GM21528 (cell line): ENCODE data around the gene SMC1B.
A peak's percentile ranks its signal among the peaks of the same experiment; 100 is the strongest.
"Not testable (repeated sequence)": the region's sequence is repeated elsewhere in the genome, so short reads cannot be mapped to it uniquely, and the experiment has no call there.

Experiments used
- ATAC-seq: cut with Tn5 transposase; IDR thresholded peaks from one replicate; pipeline ENCODE4 v1.9.1; 2021; ENCODE audit warnings: mild to moderate bottlenecking, moderate library complexity; ENCODE audit not compliant: unreplicated experiment, low FRiP score

The SMC1B gene

DNA sequence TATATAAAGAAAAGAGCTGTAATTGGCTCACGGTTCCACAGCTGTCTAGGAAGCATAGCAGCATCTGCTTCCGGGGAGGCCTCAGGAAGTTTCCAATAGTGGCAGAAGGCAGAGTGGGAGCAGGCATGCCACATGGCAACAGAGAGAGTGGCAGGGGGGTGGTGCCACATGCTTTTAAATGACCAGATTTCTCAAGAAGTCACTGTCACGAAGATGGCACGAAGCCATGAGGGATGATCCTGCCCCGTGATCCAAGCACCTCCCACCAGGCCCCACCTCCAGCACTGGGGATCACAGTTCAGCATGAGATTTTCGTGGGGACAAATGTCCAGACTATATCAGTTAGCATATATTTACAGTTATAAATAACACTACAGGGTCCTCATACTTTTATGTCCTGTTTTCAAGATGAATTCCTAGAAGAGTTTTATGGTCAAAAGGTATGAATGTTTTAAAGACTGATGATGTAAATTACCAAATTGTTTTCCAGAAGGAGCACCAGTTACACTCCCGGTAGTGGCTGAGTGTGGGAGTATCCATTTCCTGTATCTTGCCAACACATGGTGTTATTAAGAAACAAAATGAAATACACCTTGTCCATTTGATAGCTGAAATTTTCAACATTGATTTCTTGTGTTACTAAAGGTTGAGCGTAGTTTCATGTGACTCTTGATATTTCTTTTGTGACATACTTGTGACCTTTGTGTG, 84.4 kb downstream of the SMC1B start:
- ATAC-seq, result no peak

DNA sequence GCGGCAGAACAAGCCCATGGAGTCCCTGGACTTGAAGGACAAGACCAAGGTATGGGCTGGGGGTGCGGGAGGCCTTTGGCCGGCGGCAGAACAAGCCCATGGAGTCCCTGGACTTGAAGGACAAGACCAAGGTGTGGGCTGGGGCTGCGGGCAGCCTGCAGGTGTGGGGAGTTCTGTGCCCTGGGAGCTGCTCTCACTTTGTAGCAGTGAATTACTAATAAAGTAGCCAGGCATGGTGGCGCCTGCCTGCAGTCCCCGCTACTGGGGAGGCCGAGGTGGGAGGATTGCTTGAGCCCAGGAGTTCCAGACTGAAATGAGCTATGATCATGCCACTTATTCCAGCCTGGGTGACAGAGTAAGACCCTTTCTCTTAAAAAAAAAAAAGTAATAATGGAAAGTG, 85.1 kb downstream of the SMC1B start:
- ATAC-seq, result not testable (repeated sequence)

DNA sequence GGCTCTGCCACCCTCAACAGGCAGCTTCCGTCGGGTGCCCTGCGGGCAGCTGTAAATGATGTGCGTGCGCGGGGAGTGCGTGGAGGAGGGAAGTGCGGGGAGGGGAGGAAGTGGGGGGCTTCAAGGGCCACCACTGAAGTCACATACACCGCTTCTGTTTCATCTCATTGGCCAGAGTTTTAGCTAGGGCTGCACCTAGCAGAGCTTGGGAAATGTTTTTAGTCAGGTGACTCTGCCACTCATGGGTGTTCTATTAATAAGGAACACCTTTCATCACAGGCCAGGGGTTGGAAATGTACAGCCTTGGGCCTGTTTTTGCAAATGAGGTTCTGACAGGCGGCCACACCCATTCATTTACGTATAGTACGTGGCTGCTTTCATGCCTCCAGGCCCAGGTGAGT, 89.1 kb downstream of the SMC1B start:
- ATAC-seq, result no peak

DNA sequence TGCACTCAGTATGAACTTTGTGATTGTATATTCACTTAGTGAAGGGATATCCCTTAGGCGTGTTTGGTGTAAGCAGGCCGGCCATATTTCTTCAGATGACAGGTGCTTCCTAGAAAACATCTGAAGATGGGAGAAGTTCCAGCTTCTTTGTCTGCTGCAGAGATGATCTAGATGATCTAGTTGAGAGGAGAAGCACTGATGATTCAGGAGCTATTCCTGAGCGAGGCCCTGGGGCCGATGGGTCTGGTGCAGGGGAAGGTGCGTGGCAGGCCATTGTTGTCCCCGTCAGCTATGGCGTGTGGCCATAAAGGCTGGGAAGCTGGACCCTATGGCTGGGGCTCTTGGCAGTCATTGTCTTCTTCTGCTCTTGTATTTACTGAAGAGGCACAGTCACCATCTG, 89.7 kb downstream of the SMC1B start:
- ATAC-seq, result no peak

DNA sequence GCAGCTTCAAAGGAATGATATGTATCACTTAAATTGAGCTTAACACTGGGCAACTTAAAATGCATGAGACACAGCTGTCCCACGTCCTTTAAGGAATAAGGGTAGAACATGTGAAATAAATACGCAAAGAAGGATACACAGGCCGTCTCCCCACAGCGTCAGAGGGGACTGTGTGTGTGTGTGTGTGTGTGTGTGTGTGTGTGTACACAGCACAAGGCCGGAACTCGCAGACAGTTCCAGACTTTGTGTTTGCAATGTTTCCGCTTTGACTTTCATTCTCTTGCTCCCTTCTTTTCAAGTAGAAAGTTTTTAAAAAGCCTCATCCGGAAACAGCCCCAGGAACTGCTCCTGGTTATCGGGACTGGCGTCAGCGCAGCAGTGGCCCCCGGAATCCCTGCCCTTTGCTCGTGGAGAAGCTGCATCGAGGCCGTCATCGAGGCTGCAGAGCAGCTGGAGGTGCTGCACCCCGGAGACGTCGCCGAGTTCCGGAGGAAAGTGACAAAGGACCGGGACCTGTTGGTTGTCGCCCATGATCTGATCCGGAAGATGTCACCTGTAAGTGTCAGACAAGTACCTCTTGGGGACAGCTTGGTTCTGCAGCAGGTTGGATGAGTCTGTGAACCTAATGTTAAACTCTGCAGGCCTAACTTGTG, 90.4 kb downstream of the SMC1B start:
- ATAC-seq, result no peak

DNA sequence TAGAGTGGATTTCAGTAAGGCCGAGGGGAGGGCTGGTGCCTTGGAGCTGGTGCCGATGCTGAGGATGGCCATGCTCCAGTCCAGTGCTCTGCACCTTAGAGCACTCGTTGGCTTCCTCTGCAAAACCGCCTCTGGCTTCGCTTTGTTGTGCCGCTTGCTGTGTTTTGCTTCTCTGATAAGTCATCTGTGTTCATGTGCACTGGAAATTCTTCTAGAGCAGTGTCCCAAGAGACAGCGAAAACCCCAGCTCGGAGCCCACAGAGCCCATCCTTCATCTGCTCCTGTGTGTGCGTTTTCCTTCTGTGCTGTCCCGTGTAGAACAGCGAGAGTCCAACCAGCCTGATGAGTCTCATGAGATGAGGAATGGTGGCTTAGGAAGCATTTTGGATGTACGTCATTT, 91.6 kb downstream of the SMC1B start:
- no peak for ATAC-seq

DNA sequence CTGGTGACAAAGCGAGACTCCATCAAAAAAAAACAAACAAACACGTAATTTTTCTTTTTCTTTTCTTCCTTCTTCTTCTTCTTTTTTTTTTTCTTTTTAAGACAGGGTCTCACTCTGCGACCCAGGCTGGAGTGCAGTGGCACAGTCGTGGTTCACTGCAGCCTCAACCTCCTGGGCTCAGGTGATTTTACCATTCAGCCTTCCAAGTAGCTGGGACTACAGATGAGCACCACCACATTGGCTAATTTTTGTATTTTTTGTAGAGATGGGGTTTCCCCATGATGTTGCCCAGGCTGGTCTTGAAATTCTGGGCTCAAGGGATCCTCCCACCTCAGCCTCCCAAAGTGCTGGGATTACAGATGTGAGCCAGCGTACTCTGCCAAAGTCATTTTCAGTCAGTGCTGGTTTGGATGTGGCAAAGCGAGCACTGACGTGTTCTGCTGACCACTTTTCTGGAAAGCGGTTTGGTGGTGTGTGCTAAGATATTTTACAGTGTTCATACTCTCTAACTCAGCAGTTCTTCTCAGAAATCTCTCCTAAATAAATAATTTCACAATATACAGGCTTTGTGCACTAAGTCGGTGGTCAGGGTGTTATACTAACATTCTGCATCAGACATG, 92.9 kb downstream of the SMC1B start:
- ATAC-seq, result no peak

DNA sequence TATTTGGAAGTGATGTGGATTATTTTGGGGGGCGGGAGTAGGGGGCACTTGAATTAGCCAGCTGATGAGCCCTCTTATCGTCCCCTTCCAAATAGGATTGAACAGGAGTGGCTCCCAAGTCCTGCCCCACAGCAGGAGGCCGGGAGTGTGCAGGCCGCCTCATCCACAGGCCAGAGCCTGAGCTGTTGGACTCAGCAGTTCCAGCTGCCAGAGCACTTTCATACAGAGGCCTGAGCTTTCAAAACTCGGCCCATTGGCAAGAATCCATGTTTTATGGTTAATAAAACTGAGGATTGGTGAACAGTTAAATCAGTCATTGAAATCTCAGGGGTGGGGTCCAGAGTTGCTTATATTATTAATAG, 94.1 kb downstream of the SMC1B start:
- no peak for ATAC-seq

DNA sequence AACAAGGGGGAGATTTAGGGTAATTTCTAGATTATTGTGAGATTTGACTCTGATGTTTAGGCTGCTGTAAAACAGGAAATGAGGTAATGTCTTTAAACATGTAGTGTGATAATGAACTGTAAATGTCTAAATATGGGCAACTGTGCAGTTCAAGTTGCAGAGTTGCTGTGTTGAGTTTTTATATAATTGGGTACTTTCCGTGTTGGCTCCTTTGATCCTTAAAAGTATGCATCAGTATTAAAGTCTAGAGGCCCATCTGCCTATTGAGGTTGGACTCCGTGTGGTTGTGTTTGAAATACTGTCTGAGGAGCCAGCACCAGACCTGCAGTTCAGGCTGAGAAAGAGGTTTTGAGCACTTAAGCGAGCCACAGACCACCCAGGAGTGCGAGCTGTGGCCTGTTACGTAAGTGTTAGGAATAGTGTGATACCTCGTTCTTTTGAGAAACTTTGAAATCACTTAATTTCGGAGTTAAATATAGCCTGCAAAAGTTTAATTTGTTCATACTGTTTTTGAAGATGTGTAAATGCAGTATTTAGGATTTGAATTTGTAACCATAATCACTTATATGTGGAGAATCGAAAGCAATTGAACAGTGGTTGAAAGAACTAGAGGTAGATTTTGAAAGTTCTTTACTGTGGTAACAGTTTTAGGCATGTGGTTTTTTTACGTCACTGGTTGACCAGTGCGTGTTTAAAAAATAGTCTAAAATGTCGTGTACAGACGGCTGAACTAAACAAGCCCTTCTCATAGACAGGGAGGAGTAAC, 94.7 kb downstream of the SMC1B start:
- peak; percentile 31 for ATAC-seq

DNA sequence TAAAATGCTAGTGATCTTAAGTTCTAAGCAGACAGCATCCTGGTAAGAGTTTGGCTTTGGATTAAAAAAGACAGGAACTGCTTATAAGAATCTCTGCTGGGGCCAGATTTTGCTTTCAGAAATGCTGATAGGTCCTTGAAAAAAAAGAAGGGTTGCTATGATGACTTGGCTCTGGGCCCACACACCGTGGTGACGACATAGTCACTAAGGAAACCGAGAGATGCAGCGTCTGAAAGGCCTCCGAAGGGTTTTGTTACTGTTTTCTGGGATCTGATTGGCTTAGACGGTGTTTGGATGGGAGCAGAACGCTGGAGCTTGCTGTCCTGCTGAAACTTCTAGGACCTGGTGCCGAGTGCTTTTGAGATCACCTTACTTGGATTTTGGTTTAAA, 95.2 kb downstream of the SMC1B start:
- peak; percentile 49 for ATAC-seq

DNA sequence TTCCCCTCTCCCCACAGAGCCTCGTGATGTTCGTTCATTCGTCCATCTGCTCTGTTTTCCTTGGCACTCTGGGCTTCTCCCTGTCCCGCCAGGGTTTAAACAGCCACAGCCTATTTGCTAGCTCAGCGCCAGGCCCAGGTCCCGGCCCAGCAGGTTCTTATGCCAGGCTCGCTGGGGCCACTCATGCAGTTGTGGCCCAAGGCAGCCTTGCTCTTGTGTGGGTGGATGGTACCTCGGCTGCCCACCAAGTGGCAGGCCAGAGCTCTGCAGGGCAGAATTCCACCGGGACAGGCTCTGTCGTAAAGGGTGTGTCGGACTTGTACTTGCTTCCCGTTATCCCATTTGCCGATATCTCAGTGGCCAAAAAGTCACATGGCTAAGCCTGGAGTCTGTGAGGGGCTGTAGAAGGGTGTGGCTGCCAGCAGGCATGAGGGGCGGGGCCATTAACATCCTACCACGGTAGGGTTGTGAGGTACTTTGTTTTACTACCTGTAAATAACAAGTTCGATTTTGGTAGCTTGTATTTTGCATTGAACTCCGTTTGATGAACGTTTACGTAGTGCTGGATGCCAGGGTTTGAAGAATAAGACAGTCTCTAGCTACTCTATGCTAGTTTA, 95.7 kb downstream of the SMC1B start:
- ATAC-seq, result no peak

DNA sequence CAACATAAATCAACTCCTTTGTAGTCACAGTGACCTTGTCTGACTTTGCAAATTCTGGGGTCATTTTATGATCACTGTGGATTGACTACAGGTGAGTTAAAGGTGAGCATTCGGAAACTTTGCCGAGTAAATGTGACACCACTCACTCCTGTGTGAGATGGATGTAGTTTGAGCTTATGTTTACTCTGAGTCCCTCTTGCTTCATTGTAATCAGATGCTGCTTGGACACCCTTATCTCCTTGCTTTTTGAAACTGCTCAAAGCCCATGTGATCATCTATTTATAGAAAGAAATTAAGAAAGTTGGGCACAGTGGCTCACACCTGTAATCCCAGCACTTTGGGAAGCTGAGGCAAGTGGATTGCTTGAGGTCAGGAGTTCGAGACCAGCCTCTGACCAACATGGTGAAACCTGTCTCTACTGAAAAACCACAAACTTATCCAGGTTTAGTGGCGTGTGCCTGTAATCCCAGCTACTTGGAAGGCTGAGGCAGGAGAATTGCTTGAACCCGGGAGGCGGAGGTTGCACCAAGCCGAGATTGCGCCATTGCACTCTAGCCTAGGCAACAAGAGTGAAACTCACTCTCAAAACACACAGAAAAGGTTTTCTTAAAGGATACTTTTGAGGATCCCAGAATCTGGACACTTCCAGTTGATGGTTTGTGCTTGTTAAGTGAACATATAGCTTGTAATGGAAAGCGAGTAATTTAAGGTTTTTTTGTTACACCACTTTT, 96.4 kb downstream of the SMC1B start:
- ATAC-seq, result no peak

DNA sequence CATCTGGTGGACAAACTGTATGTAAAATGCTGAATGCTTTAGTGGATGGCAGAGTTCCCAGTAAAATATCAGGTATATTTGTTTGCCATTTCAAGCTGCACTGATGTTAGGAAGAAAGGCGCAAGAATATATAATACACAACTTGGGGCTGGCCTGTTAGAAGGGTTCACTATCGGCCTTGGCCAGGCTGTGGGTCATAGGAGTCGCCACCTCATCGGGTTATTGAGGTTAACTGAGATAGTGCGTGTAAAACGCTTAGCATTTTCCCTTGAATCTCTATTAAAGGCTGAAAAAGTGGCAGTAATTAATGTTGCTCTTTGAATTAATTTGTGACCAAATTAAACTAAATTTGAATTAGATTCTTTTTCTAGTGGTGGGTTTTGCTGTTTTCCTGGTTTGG, 98.6 kb downstream of the SMC1B start:
- ATAC-seq, result no peak

DNA sequence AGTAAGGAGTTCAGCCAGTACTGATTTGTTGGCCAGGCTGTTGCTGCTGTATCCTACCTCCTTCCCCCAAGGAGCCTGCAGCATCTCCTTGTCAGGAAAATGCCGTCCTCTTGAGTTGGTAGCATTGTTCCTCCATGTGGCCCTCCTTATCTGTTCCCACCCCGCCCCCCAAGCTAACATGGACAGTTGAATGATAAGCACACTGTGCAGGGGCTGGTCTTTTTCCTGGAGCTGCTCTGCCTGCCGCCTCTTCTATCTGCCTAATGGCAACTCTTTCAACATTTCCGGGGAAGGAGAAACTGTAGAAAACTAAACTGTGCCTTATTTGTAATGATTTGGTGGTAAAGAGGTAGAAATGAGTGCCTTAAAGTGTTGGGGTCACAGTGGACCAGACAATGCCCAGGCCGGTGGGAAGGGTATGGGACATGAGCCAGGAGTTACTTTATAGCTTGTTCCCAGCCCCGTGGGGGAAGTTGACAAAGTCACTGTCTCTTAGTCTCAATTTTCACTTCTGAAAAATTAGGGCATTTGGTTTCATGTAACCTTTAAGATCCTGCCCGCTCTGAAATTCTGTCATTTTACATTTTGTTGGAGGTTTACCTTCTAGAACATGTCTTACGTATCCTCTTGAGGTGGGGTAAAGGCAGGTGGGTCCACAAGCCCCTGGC, 99.2 kb downstream of the SMC1B start:
- no peak for ATAC-seq

DNA sequence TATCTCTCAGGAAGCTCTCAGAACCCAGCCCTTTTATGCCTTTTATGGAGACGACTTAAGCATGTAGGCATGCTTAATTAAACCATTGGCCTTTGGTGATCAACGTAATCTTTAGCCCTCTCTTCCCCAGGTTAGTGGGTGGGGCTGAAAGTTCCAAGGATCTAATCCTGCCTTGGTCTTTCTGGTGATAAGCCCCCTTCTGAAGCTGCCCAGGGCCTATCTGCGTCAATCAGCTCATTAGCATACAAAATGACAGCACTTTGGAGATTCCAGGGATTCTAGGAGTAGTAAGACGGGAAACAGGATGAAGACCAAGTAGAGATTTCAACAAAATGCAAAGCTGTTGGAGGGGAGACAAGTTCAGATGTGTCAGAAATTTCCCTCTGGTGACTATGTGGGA, 100.5 kb downstream of the SMC1B start:
- ATAC-seq, result no peak

DNA sequence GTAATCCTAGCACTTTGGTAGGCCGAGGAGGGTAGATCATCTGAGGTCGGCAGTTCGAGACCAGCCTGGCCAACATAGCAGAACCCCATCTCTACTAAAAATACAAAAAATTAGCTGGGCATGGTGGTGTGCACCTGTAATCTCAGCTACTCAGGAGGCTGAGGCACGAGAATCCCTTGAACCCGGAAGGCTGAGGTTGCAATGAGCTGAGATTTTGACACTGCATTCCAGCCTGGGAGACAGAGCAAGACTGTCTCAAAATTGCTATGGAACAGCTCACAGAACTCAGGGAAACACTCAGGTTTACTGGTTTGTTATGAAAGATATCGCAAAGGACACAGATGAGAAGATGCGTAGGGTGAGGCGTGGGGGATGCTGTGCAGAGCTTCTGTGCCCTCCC, 101.0 kb downstream of the SMC1B start:
- ATAC-seq, result no peak

DNA sequence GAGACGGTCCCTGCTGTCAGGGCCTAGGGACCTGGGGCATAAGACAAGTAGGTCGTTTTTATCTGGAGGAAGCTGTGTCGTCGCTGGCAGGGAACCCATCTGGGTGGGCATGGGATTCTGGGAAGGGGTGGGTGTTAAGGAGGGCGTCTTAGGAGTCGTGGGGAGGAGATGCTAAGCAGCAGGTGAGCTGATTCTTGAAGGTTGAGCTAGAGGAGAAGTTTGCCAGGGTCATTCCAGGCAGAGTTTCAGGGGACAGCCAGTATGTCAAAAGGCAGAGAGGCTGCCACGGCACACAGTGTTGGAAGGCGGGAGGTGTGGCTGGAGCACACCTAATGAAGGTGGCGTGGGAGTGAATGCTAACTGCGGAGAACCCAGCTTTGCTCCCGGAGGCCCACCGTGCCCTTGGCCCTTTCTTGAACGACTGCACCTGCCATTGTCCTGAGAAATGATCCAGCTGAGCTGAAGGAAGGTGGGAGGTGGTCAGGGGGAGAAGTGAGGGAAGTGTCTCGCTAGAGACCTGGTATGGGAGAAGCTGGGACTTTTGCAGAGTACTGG, 102.3 kb downstream of the SMC1B start:
- no peak for ATAC-seq

DNA sequence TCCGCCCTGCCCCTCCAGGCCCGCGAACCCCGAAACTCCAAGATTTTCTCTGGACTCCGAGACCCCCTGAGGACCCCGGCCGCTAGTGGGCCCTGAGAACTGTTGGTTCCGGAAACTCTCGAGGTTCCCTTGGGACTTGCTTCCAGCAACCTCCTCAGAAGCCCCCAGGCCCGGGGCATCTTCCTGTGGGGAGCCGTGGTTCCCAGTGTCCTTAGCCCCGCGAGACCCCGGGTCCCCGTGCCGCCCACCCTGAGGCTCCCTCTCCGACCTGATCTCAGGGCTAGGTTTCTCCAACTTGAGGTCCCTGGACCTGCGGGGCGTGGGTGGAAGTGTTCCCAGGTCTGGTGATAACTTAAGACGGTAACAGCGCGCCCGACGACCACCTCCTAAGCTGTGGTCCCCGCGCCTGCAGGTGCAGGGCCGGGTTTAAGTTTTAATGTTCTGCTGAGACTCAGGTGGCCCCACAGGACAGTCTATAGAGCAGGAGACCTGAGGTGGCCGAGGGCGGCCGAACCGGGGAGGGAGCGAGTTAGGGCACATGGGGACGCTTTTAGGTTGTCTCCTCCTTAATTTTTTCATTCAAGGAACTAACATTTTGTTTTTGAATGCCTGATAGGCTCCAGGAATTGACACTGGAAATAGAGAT, 102.9 kb downstream of the SMC1B start:
- ATAC-seq, result no peak
